Measurements from ENCODE around the gene HDAC6.
"Not testable (repeated sequence)": the region's sequence is repeated elsewhere in the genome, so short reads cannot be mapped to it uniquely, and the experiment has no call there.

Gene HDAC6

DNA sequence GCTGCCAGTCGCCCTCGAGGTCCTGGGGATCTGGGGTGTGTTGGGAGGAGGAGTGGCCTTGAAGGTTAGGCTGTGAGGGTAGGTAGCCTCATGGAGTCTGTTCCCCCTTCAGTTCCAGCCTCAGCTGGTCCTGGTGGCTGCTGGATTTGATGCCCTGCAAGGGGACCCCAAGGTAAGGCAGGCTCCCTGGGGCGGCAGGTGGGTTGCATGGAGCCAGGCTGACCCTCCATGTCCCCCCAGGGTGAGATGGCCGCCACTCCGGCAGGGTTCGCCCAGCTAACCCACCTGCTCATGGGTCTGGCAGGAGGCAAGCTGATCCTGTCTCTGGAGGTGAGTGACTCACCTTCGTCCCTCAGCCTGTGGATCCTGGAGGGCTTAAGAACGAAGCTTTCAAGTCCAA lies 12.9 kb downstream of the HDAC6 start:
- DNase-seq = no peak
- no peak for TF ChIP-seq CTCF (IDR thresholded peaks at IDR 0.05; ENCODE audit: low read depth, low read length)
- H3K9me3 ChIP-seq (ENCODE audit: severe bottlenecking) = no peaks in the 10 kb centered on the region
- H3K4me3 ChIP-seq (ENCODE audit: low read depth, low read length) = no peak overlapping the region
- peaks cover 5% of the 10 kb centered on the region for H3K27me3 ChIP-seq (ENCODE audit: insufficient read depth, low read depth, severe bottlenecking)
- H3K36me3 ChIP-seq = no peaks in the 10 kb centered on the region
- no peak overlapping the region for H3K27ac ChIP-seq

DNA sequence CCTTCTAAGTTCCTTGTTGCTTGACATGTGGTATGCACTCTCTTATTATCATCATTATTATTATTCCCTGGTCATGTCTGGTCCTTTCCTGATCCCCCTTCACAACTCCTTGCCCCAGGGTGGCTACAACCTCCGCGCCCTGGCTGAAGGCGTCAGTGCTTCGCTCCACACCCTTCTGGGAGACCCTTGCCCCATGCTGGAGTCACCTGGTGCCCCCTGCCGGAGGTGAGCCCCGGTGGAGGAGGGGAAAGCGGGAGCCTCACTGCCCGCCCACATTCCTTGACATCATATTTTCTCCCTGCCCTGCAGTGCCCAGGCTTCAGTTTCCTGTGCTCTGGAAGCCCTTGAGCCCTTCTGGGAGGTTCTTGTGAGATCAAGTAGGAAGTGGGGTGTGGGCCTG lies 13.4 kb downstream of the HDAC6 start:
- no peak for TF ChIP-seq CTCF (IDR thresholded peaks at IDR 0.05; ENCODE audit: low read depth, low read length)
- Histone ChIP-seq H3K27me3 (ENCODE audit: insufficient read depth, low read depth, severe bottlenecking) (peaks cover 6% of the 10 kb centered on the region), H3K27ac (no peak overlapping the region), H3K9me3 (ENCODE audit: severe bottlenecking) (no peaks in the 10 kb centered on the region), H3K36me3 (no peaks in the 10 kb centered on the region), H3K4me3 (ENCODE audit: low read depth, low read length) (no peak overlapping the region)
- no peak for DNase-seq

GRCh38 chrX:48816014-48816810 lies 14.3 kb downstream of the HDAC6 start:
- DNase-seq = peak; percentile 64
- peak; percentile 27; the same call in 1 of the 2 replicates for TF ChIP-seq CTCF (IDR thresholded peaks at IDR 0.05; ENCODE audit: low read depth, low read length)
- no peaks in the 10 kb centered on the region for H3K36me3 ChIP-seq
- no peak overlapping the region for H3K27ac ChIP-seq
- no peak overlapping the region for H3K4me3 ChIP-seq (ENCODE audit: low read depth, low read length)
- no peaks in the 10 kb centered on the region for H3K9me3 ChIP-seq (ENCODE audit: severe bottlenecking)
- H3K27me3 ChIP-seq (ENCODE audit: insufficient read depth, low read depth, severe bottlenecking) = peaks cover 11% of the 10 kb centered on the region

GRCh38 chrX:48818098-48818497 lies 16.2 kb downstream of the HDAC6 start:
- Histone ChIP-seq H3K9me3 (ENCODE audit: severe bottlenecking) (no peaks in the 10 kb centered on the region), H3K4me3 (ENCODE audit: low read depth, low read length) (no peak overlapping the region), H3K27ac (no peak overlapping the region), H3K36me3 (no peaks in the 10 kb centered on the region), H3K27me3 (ENCODE audit: insufficient read depth, low read depth, severe bottlenecking) (peaks cover 11% of the 10 kb centered on the region)
- DNase-seq = no peak
- TF ChIP-seq CTCF (IDR thresholded peaks at IDR 0.05; ENCODE audit: low read depth, low read length) = no peak

GRCh38 chrX:48818866-48819265 lies 17.0 kb downstream of the HDAC6 start:
- no peak for DNase-seq
- peaks cover 11% of the 10 kb centered on the region for H3K27me3 ChIP-seq (ENCODE audit: insufficient read depth, low read depth, severe bottlenecking)
- H3K4me3 ChIP-seq (ENCODE audit: low read depth, low read length) = no peak overlapping the region
- H3K36me3 ChIP-seq = no peaks in the 10 kb centered on the region
- no peak for TF ChIP-seq CTCF (IDR thresholded peaks at IDR 0.05; ENCODE audit: low read depth, low read length)
- H3K27ac ChIP-seq = no peak overlapping the region
- H3K9me3 ChIP-seq (ENCODE audit: severe bottlenecking) = no peaks in the 10 kb centered on the region

DNA sequence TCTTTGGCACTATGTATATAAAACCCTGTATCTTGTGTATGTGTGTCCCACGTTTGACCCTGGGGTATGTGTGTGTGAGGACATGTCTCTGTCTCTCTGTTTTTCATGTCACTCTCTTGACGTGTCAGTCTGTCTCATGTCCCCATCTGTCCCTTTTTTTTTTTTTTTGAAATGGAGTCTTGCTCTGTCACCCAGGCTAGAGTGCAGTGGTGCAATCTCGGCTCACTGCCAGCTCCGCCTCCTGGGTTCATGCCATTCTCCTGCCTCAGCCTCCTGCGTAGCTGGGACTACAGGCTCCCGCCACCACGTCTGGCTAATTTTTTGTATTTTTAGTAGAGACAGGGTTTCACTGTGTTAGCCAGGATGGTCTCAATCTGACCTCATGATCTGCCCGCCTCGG lies 17.5 kb downstream of the HDAC6 start:
- peaks cover 11% of the 10 kb centered on the region for H3K27me3 ChIP-seq (ENCODE audit: insufficient read depth, low read depth, severe bottlenecking)
- not testable (repeated sequence) for H3K9me3 ChIP-seq (ENCODE audit: severe bottlenecking); H3K27ac ChIP-seq; DNase-seq; H3K36me3 ChIP-seq; H3K4me3 ChIP-seq (ENCODE audit: low read depth, low read length)

Data from WERI-Rb-1 (cell line).